ENCODE measurements around the gene PRKAG3. TPM values are rescaled to one million over a fixed set of nuclear protein-coding genes. Genes with fewer than 3 reads are reported as not detected.

PRKAG3 gene
- total RNA-seq, 4 donors from 2014 or later = not detected

- ATAC-seq = peak; percentile 15
- peak overlapping the region in 1 of 2 donors; percentile 51 for H3K4me3 ChIP-seq
- peaks cover 0 to 32% (median 15%) of the 10 kb centered on the region in 3 donors for H3K4me1 ChIP-seq
- no peaks in the 10 kb centered on the region for H3K36me3 ChIP-seq
- 0 to 1% methylated on average over 4 to 8 of the region's 47 CpGs for WGBS, 2 donors (ENCODE audit: low coverage in 1 of 2)
- H3K9me3 ChIP-seq = no peaks in the 10 kb centered on the region
- no peak for TF ChIP-seq CTCF (IDR thresholded peaks at IDR 0.05)
- no peak for TF ChIP-seq POLR2A (IDR thresholded peaks at IDR 0.05)
- no peak for TF ChIP-seq POLR2AphosphoS5 (IDR thresholded peaks at IDR 0.05)
- TF ChIP-seq EP300 (IDR thresholded peaks at IDR 0.05) = no peak
- peak overlapping the region in 3 of 4 donors; percentile 1 to 48 (median 29) for H3K27ac ChIP-seq
- H3K27me3 ChIP-seq = peaks cover 100% of the 10 kb centered on the region
Measured at GRCh38 chr2:218859988-218860831, 28.6 kb upstream of the PRKAG3 start.

- Histone ChIP-seq H3K4me1 (peaks cover 0 to 32% (median 15%) of the 10 kb centered on the region in 3 donors), H3K4me3 (peak within 1 kb of the TSS in 1 of 2 donors; percentile 51), H3K27me3 (peaks cover 99% of the 10 kb centered on the region), H3K36me3 (no peaks in the 10 kb centered on the region), H3K27ac (peak within 1 kb of the TSS in 3 of 4 donors; percentile 1 to 48 (median 29)), H3K9me3 (no peaks in the 10 kb centered on the region)
- WGBS, 2 donors (ENCODE audit: low coverage in 1 of 2) = no CpG with 5 or more reads among the region's 64 CpGs
- TF ChIP-seq EP300 (IDR thresholded peaks at IDR 0.05) (no peak), POLR2AphosphoS5 (IDR thresholded peaks at IDR 0.05) (no peak), POLR2A (IDR thresholded peaks at IDR 0.05) (no peak)
- peak; percentile 48 for ATAC-seq
Measured at GRCh38 chr2:218859556-218859987, 28.0 kb upstream of the PRKAG3 start, which contains the start of gene WNT6. Gene WNT6, plus strand, starts transcription at chr2:218859805. Its CDS starts 233 bp downstream, at chr2:218860038.

- peaks cover 97% of the 10 kb centered on the region for H3K27me3 ChIP-seq
Measured at GRCh38 chr2:218858671-218859555, 27.3 kb upstream of the PRKAG3 start.

GRCh38 chr2:218858138-218858445, 26.5 kb upstream of the PRKAG3 start:
- TF ChIP-seq EP300 (IDR thresholded peaks at IDR 0.05) (no peak), CTCF (IDR thresholded peaks at IDR 0.05) (no peak), POLR2A (IDR thresholded peaks at IDR 0.05) (no peak), POLR2AphosphoS5 (IDR thresholded peaks at IDR 0.05) (no peak)
- no peak for ATAC-seq
- Histone ChIP-seq H3K9me3 (no peaks in the 10 kb centered on the region), H3K27ac (no peak overlapping the region), H3K36me3 (no peaks in the 10 kb centered on the region), H3K27me3 (peaks cover 97% of the 10 kb centered on the region), H3K4me1 (peaks cover 0 to 32% (median 15%) of the 10 kb centered on the region in 3 donors), H3K4me3 (no peak overlapping the region)
- 22 to 44% methylated on average over 1 of the region's 1 CpG for WGBS, 2 donors (ENCODE audit: low coverage in 1 of 2)

More at GRCh38 chr2:218858671-218859555, 27.3 kb upstream of the PRKAG3 start:
- no peaks in the 10 kb centered on the region for H3K9me3 ChIP-seq
- TF ChIP-seq CTCF (IDR thresholded peaks at IDR 0.05) (no peak), EP300 (IDR thresholded peaks at IDR 0.05) (no peak), POLR2A (IDR thresholded peaks at IDR 0.05) (no peak), POLR2AphosphoS5 (IDR thresholded peaks at IDR 0.05) (no peak)
- H3K36me3 ChIP-seq = no peaks in the 10 kb centered on the region
- H3K4me3 ChIP-seq = peak overlapping the region in 1 of 2 donors; percentile 51
- peaks cover 0 to 32% (median 15%) of the 10 kb centered on the region in 3 donors for H3K4me1 ChIP-seq
- H3K27ac ChIP-seq = peak overlapping the region in 1 of 4 donors; percentile 34
- 3 to 8% methylated on average over 13 to 31 of the region's 51 CpGs for WGBS, 2 donors (ENCODE audit: low coverage in 1 of 2)
- no peak for ATAC-seq
